NCI-H748 (cell line): ENCODE measurements around the gene NUP93.
"Not testable (repeated sequence)": the region's sequence is repeated elsewhere in the genome, so short reads cannot be mapped to it uniquely, and the experiment has no call there.

Experiments
- DNase-seq: peaks from one replicate; lab custom pipeline; 2025; ENCODE audit not compliant: unreplicated experiment; lab: John Stamatoyannopoulos, UW

NUP93 gene

DNA sequence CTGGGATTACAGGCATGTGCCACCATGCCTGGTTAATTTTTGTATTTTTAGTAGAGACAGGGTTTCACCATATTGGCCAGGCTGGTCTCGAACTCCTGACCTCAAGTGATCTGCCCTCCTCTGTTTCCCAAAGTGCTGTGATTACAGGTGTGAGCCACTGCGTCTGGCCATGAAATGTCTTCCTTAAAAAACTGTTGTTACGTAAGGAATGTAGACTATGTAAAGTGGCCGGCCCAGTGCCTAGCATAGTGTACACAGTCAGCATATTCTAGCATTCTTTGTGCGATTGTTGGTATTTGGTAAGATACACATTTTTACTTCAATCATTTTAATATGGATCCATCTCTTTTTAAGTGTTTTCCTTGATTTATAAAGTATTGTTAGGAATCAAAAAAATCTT, 81.7 kb downstream of the NUP93 start:
- not testable (repeated sequence) for DNase-seq

- DNase-seq, result no peak
These were observed 83.0 kb downstream of the NUP93 start for GRCh38 chr16:56812884-56813283.

DNA sequence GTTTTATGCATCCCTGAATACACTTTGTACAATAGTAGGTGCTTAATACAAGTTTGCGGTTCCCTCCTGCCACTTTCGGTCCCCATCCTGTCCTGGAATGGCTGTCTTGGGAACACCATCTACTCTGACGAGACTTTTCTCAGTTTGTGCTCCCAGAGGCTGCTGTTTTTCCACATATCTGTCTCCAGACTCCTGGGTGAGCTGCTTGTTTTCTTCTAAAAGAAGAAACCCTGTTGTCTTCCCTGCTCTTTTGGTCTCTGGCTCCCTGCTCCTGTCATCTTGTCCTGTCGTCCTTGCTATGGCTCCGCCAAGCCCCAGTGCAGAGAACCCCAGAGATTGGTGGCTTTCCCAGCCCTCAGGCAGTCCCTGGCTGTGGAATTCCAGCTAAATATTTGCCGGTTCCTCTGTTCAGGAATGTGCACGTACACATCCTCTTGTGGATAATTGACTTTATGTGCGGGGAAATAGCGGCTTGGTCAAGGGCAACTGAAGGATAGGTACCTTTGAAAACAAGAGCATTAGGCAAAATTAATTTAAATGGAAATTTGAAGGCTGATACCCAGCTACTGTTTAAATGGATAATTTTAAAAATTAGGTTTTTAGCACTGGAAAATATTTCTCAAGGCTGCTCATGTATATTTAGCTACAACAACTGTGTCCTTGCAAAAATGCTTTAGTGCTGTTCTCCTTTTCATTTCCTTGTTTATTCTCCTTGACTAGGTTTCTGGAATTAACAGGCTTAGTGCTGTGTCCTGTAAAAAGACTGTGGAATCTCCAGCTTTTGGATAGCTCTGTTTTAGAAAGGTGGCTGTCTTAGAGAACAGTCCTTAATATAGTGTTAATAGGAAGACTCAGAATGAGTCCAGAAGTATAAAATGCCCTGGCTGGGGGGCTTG, 84.9 kb downstream of the NUP93 start:
- DNase-seq, result no peak

DNA sequence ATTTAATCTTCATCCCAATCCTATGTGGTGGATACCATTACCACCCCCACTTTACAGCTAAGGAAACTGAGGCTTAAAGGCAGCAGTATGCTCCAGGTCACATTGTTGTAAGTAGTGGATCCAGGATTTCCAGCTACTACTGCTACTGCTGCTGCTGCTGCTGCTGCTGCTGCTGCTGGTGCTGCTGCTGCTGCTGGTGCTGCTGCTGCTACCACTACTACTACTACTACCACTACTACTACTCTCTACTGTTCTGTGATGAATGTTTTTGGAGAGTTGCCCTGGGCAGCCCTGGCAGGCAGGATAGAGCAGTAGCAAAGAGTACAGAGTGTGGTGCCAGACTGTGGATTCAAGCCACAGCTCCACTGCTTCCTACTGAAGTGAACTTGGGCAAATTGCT, 85.8 kb downstream of the NUP93 start:
- DNase-seq, result no peak

DNA sequence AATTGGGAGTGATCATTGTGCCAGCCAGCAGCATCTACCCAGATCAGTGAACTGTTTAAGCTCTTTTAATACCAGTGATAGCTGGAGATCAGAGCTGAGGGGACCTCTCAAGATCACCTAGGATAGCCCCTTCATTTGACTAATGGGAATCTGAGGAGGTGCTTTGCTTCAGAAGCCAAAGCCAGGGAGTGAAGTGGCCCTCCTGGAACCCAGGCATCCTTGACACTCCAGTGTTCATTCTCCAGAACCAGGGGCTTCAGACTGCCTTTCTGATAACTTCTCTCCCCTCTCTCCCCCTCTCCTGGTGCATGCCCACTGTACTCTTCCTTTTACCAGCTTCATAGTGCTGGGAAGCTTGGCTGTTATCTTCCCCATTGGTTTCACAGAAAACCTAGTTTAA, 87.1 kb downstream of the NUP93 start:
- DNase-seq, result no peak

DNA sequence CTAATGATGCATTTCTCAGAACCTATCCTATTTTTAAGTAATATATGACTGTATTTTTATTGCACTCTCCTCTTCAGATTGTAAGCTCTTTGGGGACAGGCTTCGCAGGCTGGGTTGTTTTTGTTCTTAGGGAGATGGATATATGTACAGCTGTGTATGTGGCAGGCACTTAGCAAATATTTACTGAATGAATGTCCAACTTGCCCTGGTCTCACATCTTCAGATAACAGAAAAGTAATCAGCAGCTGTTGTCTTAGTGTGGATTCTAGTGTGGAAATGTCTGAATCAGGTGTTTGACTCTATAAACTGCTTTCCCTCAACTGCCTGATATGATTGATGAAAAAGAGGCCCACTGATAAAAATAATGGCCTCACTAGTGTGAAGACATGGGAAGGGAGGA, 88.0 kb downstream of the NUP93 start:
- no peak for DNase-seq

DNA sequence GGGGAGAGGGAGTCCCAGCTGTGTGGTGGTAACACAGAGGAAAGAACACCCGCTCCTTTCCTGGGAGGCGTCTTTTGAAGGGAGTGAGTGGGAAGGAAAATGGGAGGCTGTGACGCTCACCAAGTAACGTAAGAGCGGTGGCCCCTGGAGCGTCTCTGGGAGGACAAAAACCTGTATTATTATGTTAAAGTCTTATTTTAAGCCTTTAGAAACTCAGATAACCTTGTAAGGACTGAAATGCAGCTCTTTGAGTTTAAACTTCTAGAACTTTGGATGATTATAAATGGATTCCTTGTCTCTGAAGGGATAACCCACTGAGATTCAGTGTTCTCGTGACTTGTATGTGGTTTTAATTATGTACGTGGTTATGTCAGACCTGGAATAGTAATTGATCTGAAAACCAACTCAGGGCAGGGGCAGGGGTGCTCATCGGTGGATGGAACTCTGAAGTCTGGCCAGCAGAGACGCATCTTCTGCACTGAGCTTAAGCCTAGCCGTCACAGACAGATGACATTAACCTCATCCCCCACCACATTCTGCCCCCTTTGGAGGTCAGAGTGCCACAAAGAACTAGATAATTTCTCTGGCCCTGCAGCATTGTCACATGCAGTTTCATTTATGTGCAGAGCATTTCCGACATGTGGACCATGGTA, 93.3 kb downstream of the NUP93 start:
- DNase-seq, result no peak

GRCh38 chr16:56824331-56824730, 94.4 kb downstream of the NUP93 start:
- DNase-seq, result no peak

DNA sequence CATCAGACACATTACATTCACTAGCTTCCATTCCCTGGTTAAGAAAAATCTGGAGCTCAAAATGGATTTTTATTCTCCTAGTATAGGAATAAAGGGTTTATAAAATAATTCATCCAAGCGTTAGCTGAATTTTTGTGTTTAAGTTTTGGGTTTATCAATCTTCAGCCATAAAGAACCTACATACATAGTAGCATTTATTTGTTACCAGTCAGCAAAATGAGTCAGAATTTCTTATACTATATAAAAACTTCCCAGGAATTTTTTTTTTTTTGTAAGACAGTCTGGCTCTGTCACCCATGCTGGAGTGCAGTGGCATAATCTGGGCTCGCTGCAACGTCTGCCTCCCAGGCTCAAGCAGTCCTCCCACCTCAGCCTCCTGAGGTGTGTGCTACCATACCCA, 94.9 kb downstream of the NUP93 start:
- DNase-seq, result no peak

DNA sequence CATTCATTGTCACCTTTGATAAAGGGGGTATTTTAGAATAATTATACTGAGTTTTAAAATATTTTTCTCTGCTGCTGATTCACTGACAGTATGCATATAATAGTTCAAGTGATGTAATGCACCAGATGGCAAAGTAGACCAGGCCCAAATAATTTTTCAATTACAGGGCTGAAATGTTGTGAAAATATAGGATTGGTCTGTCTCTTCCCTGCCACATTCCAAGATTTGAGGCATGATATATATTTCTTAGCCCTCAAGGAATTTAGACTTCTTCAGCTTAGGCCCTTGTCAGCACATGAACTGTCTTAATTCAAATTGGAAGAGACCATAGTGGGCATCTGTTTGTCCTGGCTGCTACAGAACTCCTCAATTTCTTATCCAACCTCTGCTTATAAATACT, 95.9 kb downstream of the NUP93 start:
- no peak for DNase-seq

DNA sequence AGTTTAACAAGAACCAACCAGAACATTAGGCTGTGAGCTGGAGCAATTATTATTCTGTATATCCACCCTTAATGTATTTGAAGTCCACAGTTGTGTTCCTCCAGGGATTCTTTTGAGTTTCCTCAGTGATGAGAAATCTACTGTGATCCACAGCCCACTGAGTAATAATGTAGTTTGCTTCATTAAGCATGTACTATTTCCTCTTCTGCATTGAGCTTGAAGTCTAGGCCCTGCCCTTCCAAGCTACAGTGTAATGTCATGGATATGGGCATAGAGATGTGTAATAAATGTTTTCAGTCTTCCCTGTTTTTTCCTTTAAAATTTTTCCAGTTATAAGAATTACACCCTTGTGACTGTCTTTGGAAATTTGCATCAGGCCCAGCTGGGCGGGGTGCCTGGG, 98.7 kb downstream of the NUP93 start:
- no peak for DNase-seq

GRCh38 chr16:56830669-56831068, 100.7 kb downstream of the NUP93 start:
- no peak for DNase-seq

- DNase-seq, result no peak
These were observed 102.8 kb downstream of the NUP93 start for GRCh38 chr16:56832768-56833167.

- DNase-seq, result no peak
These were observed 103.5 kb downstream of the NUP93 start for GRCh38 chr16:56833243-56833970.

DNA sequence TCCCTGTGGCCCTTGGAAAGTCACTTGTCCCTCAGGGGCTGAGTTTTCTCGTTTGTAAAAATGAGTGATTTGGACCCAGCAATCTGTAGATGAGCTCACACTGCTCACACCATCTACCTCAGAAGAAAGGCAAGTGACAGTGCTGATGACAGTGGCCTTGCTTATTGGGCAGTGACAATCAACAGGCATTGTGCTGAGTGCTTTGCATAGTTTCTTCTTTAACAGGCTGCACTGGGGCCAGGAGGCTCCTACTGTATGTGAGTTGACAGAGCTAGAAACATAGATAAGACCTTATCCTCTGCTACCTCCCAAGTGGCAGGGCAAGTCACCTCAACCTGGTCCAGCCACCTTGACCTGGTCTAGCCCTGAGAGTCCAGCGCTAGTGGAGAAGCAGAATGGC, 105.4 kb downstream of the NUP93 start:
- no peak for DNase-seq

- DNase-seq, result no peak
These were observed 106.7 kb downstream of the NUP93 start for GRCh38 chr16:56836410-56837230.

GRCh38 chr16:56838622-56839337, 108.9 kb downstream of the NUP93 start:
- no peak for DNase-seq

DNA sequence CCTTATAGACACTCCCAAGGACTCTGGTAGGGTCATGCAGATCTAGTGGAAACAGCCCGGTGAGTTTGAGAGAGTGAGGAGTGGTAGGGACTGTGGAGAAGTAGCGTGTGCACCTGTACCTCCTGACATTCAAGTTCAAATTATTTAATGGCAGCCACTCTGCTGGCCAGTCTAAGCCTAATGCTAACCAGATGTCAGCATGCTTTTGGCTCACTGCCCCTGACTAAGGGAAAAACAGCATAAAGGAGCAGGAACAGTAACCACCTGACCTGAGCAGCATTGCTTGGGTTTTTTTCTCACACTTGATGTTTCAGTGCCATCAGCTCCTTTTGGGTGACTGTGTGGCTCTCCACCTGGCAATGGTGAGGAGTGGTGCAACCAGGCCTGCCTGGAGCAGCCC, 111.3 kb downstream of the NUP93 start:
- no peak for DNase-seq

DNA sequence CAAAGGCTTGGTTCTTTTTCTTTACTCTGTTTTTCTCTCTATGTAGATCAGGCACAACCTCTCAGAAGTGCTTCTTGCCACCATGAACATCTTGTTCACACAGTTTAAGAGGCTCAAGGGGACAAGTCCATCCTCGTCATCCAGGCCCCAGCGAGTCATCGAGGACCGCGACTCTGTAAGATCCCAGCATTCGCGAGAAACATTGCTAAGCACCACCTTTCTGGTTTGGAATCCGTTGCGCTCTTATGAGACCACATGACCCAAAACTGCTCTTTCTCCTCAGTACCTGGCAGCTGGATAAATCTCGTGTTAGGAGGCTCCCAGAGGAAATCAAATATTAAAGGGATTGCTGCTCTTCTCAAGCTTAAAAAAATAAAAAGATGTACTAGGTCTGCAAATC, 111.7 kb downstream of the NUP93 start:
- DNase-seq, result no peak

DNA sequence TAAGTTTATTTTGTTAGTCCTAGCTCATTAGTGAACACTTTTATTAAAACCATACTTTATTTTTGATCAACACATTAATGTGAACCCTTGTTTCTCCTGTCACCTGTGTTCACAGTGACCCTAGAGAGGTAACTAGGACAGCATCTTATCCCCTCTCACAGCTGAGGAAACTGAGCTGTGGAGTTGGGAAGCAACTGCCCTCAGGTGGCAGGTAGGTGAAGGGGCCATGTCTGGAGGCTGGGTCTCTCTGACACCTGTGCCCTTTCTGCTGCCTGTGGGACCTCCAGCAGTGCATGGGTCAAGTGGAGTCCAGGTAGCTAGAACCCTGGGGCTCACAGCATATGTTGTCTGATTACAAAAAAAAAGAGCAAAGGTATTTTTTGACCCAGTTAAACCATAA, 112.2 kb downstream of the NUP93 start:
- no peak for DNase-seq
